HL-60 (cell line): ENCODE results near the gene ERGIC1.

Experiments
- DNase-seq, 2 experiments: peaks; one replicate each; pipeline ENCODE4 v3.0.0-alpha.2; 2010 to 2020; ENCODE audit warnings: low read depth in 1 of 2, low spot score in 1 of 2
- H3K27ac ChIP-seq: fragments of 250-450 bp; sonication (Bioruptor Pico); replicated peaks from 2 replicates; pipeline ENCODE4 v1.5.1; 2020; ENCODE audit warnings: mild to moderate bottlenecking, moderate library complexity
- H3K27me3 ChIP-seq: fragments of 250-450 bp; sonication (Bioruptor Pico); 2 replicates; pipeline ENCODE4 v1.5.1; 2021; ENCODE audit warnings: mild to moderate bottlenecking, moderate library complexity; ENCODE audit not compliant: insufficient read depth, poor library complexity, severe bottlenecking
- H3K4me3 ChIP-seq: replicated peaks from 2 replicates; pipeline ENCODE4 v1.5.1; 2011; ENCODE audit warnings: mild to moderate bottlenecking, control low read depth, low read length; ENCODE audit not compliant: insufficient read depth
- GABPA ChIP-seq: IDR thresholded peaks from 2 replicates; pipeline ENCODE4 v1.6.1; 2012; ENCODE audit warnings: low read depth
- POLR2AphosphoS5 ChIP-seq: IDR thresholded peaks from 2 replicates; pipeline ENCODE4 v1.6.1; 2012; ENCODE audit warnings: low read depth
- SPI1 ChIP-seq: IDR thresholded peaks from 2 replicates; pipeline ENCODE4 v1.6.1; 2012; ENCODE audit warnings: low read depth, mild to moderate bottlenecking, borderline replicate concordance
- TF ChIP-seq, protein P1 (sequence below): IDR thresholded peaks from one replicate; pipeline ENCODE4 v1.5.1; 2011; ENCODE audit warnings: low read length, control low read depth, inconsistent platforms; ENCODE audit not compliant: insufficient read depth
- TF ChIP-seq, protein P2 (sequence below): IDR thresholded peaks from 2 replicates; pipeline ENCODE4 v1.6.1; 2012; ENCODE audit warnings: low read depth; ENCODE audit not compliant: insufficient replicate concordance

Gene ERGIC1

GRCh38 chr5:172840432-172841154 is 6.5 kb downstream of the ERGIC1 start:
- DNase-seq, result no peak
- Histone ChIP-seq H3K4me3 (no peak overlapping the region), H3K27me3 (no peaks in the 10 kb centered on the region), H3K27ac (no peak overlapping the region)
- no peak for TF ChIP-seq SPI1
- TF ChIP-seq, protein P1, sequence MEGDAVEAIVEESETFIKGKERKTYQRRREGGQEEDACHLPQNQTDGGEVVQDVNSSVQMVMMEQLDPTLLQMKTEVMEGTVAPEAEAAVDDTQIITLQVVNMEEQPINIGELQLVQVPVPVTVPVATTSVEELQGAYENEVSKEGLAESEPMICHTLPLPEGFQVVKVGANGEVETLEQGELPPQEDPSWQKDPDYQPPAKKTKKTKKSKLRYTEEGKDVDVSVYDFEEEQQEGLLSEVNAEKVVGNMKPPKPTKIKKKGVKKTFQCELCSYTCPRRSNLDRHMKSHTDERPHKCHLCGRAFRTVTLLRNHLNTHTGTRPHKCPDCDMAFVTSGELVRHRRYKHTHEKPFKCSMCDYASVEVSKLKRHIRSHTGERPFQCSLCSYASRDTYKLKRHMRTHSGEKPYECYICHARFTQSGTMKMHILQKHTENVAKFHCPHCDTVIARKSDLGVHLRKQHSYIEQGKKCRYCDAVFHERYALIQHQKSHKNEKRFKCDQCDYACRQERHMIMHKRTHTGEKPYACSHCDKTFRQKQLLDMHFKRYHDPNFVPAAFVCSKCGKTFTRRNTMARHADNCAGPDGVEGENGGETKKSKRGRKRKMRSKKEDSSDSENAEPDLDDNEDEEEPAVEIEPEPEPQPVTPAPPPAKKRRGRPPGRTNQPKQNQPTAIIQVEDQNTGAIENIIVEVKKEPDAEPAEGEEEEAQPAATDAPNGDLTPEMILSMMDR, result no peak
- TF ChIP-seq, protein P2, sequence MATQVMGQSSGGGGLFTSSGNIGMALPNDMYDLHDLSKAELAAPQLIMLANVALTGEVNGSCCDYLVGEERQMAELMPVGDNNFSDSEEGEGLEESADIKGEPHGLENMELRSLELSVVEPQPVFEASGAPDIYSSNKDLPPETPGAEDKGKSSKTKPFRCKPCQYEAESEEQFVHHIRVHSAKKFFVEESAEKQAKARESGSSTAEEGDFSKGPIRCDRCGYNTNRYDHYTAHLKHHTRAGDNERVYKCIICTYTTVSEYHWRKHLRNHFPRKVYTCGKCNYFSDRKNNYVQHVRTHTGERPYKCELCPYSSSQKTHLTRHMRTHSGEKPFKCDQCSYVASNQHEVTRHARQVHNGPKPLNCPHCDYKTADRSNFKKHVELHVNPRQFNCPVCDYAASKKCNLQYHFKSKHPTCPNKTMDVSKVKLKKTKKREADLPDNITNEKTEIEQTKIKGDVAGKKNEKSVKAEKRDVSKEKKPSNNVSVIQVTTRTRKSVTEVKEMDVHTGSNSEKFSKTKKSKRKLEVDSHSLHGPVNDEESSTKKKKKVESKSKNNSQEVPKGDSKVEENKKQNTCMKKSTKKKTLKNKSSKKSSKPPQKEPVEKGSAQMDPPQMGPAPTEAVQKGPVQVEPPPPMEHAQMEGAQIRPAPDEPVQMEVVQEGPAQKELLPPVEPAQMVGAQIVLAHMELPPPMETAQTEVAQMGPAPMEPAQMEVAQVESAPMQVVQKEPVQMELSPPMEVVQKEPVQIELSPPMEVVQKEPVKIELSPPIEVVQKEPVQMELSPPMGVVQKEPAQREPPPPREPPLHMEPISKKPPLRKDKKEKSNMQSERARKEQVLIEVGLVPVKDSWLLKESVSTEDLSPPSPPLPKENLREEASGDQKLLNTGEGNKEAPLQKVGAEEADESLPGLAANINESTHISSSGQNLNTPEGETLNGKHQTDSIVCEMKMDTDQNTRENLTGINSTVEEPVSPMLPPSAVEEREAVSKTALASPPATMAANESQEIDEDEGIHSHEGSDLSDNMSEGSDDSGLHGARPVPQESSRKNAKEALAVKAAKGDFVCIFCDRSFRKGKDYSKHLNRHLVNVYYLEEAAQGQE, result no peak
- no peak for TF ChIP-seq POLR2AphosphoS5
- TF ChIP-seq GABPA, result no peak

DNA sequence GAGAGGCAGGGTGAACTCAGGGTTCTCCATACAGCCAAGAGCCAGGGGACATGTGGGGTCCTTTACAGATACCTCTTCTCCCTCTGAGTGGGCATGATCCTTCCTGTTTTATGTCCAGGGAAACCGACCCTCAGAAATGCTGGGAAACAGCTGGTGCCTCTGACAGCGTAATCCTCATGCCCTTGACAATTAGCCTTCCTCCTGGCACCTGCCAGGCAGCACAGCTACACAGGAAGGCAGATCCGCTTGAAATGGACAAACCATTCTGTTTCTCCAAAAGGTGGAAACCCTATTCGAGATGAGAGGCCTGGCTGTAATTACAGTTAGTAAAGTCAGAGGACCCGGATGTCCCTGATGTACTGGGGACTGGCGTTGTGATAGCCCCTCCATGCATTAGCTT is 7.2 kb downstream of the ERGIC1 start:
- no peak overlapping the region for H3K4me3 ChIP-seq
- no peak for DNase-seq
- no peaks in the 10 kb centered on the region for H3K27me3 ChIP-seq
- TF ChIP-seq POLR2AphosphoS5 (no peak), GABPA (no peak), SPI1 (no peak)
- TF ChIP-seq, protein P1, result no peak
- TF ChIP-seq, protein P2, result no peak
- no peak overlapping the region for H3K27ac ChIP-seq

GRCh38 chr5:172843825-172844576 is 9.9 kb downstream of the ERGIC1 start:
- TF ChIP-seq POLR2AphosphoS5 (no peak), GABPA (no peak), SPI1 (no peak)
- TF ChIP-seq, protein P1, result no peak
- TF ChIP-seq, protein P2, result no peak
- H3K27ac ChIP-seq, result no peak overlapping the region
- H3K4me3 ChIP-seq, result no peak overlapping the region
- H3K27me3 ChIP-seq, result no peaks in the 10 kb centered on the region
- no peak for DNase-seq
